Stimulated activated CD4-positive, alpha-beta T cell treated with anti-CD3 and anti-CD28 coated beads, Interleukin-15, amount 100 ng/mL, for 48 hours (primary cell): Measurements from ENCODE around the gene HDAC11.

ENCODE experiments used
- DNase-seq, 2 donors: peaks; one replicate each; pipeline ENCODE4 v3.0.0-alpha.2; 2020; ENCODE audit warnings: low read depth in 2 of 2

The HDAC11 gene

GRCh38 chr3:13524979-13525669, 45.0 kb downstream of the HDAC11 start:
- DNase-seq = no peak

DNA sequence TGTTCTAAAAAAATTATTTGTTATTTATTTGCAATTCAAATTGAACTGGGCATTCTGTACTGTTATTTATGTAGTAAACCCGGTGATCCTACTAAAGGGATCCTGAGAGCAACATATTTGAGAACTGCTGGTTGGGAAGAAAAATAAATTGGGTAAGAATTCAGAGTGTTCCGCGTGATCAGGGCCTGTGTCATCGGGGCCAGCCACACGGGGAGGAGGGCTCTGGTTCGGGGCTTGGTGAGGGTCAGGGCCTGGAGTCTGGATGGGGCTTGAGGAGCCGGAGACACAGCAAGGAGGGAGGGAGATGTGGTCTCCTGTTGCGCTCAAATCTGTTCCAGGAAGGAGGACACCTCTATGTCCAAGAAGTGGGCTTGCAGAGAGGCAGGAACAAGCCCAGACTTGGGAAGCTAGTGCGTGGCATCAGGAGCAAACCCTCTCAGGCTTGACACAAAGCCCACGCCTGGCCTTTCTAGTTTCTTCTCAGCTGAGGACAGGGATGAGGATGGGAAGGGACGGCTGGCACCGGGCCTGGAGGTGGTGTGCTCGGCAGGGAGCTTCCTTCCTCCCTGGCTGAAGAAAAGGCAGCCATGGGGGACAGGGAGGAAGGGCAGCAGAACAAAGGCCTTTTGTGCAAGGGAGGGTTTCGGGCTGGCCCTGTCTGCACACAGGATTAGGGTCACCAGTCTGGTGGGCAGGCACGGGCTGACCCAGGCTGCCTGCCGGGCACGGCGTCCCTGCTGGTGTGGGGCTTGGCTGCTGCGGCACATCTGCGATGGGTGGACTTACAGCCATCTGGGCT, 45.9 kb downstream of the HDAC11 start:
- DNase-seq = no peak

DNA sequence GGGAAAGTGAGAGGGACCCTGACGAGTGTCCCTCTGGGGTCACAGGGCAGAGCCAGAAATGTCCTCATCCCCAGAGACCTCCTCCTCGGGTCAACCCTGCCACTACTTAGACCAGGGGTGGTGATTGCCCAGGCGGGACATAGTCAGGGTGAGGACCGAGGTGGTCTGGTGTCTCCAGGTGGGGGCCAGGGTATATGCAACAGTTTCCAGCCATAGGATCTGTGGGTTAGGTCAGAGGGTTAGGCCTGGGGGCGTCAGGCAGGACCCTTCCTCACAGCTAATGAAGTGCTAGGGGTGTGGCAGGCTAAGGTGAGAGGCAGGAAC, 46.5 kb downstream of the HDAC11 start:
- no peak for DNase-seq

GRCh38 chr3:13528217-13528867, 48.2 kb downstream of the HDAC11 start:
- DNase-seq = no peak

DNA sequence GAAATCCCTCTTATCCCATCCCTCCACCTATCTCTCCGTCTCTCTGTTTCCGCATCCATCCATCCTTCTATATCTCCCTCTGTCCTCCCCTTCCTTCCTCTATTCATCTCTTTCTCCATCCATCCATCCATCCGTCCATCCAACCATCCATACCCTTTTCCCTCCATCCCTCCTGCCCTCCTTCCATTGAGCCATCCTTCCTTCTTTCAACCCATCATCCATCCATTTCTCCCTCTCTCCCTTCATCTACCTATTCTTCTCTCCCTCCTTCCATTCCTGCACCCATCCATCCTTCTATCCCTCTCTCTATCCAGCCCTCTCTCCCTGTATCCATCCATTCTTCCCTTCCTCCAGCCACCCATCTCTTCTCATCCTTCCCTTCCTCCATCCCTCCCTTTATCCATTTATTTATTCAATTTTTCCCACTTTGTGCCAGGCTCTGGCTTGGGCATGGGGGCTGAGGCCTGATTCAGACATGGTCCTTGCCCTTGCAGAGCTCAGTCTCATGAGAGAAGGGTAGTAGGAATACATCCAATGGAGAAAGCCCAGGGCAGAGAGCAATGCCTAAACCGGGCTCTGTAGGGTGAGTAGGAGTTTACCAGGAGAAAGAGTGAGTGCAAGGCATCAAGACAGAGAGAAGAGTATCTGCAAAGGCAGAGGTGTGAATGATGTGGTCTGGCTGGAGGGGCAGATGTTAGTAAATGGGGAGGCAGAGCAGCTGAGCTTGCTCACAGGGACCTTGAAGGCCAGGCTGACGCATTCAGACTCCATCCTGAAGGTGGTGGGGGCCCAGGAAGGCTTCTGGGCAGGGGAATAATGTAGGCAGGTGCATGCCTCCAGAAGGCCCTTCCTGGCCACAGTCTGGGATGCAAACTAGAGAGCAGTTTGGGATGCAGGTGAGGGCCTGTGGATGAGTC, 49.3 kb downstream of the HDAC11 start:
- DNase-seq = no peak

DNA sequence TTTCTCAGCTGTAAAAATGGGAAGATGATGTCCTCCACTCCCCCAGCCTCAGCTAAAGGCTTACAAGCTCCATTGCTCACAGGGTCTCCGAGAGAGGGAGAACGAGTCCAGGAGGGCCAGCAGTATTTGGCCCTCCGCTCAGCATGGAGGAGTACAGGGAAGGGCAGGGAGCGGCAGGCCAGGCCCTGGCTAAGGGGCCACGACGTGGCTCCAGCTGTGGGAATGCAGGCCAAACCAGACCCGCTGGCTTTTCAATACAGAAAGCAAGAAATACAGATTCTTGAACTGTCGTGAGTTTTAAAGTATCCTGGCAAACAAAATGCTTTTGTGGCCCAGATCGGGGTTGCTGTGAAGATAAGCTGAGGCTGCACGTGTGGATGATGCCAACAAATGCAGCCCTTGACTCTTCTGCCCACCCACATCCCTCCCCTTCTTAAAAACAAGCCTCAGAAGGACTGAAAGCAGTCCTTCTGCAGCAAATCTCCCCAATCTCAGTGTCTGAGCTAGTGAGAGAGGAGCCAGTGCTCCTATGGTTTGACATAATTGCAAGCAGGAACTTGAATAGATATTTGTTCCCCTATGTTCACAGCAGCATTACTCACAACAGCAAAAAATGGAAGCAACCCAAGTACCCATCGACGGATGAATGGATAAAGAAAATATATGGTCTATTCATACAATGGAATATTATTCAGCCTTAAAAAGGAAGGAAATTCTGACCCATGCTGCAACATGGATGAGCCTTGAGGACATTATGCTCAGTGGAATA, 50.3 kb downstream of the HDAC11 start:
- DNase-seq = no peak

DNA sequence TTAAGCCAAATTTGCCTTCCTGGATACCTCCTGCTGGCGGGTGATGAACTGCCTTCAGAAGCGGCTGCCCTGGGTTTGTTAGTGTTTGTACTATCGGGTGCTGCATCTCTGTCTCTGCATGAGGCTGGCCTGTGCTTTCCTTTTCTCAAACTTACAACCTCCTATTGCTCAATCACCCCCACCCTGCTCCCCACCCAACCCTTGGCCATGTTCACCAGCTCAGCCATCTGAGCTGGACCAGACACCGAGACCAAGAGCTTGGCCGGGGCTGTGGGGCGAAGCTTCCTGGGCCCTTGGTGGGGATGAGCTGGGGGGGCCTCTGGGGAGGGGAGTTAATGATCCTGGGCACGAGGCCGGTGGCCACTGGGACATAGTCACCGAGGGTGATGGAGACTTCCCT, 52.0 kb downstream of the HDAC11 start:
- no peak for DNase-seq

- DNase-seq = no peak
These were observed 52.5 kb downstream of the HDAC11 start for GRCh38 chr3:13532631-13533030.

- DNase-seq = no peak
These were observed 53.8 kb downstream of the HDAC11 start for GRCh38 chr3:13533885-13534301.

- DNase-seq = no peak
These were observed 55.4 kb downstream of the HDAC11 start for GRCh38 chr3:13535526-13535875.

DNA sequence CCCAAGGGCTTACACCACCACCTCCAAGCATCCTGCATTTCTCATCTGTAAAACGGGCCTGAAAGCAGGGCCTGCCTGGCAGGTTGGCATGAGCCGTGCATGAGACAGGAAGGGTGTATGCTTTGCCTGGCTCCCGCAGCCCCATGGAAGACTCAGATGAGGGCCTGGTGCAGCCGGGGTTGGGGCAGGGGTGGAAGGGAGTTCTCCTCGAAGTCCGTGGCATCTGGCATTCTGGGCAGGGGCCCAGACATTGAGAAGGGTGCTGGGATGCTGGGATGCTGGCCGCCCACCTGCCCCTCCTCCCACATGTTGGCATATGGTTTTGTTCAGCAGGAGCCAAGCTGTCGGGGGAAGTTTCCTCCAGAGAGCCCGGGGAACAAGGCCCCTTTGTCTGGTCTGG, 55.8 kb downstream of the HDAC11 start:
- no peak for DNase-seq

- no peak for DNase-seq
These were observed 56.3 kb downstream of the HDAC11 start for GRCh38 chr3:13536432-13536831.

GRCh38 chr3:13536832-13537231, 56.7 kb downstream of the HDAC11 start:
- DNase-seq = no peak

DNA sequence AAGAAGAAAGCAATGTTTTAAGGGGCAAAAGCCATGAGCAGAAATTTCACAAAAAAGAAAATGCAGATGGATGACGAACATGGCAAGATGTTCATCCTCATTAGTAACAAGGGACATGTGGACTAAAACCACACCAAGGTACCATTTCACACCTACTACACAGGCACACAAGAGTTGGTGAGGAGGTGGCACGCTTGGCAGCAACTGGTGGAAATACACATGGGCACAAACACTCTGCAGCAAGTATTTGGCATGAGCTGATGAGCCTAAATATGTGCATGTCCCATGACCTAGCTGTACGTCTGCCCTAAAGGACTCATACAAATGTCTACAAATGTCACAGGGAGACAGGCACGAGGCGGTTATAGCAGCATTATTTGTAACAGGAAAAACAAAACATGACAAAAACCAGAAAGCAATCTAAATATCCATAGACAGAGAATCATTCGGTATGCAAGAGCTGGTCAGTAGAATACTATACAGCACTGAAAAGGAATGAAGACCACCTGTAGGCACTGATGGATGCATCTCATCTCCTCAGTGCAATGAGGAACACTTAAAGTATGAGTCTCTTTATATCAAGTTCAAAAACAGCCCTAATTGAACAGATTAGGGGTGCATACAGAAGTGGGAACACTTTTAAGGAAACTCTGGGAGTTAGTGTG, 57.3 kb downstream of the HDAC11 start:
- DNase-seq = no peak

DNA sequence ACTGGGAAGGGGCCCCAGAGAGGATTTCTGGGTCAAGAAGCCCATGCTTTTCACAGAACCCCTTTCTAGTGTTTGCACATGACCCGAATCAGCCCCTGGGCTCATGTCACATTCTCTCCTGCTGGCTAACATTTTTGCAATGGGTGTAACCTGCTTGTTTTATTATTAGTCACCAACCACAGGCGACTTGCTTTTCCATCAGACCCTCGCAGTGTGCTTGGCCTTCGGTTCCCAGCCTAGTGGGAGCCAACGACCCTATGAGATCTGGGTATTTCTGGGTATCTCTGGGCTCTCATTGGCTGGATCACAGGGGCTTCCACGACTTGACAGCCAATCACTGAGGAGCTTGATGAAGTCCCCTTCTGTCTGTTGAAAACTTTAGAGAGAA, 57.8 kb downstream of the HDAC11 start:
- no peak for DNase-seq

GRCh38 chr3:13538520-13539291, 58.6 kb downstream of the HDAC11 start:
- DNase-seq = no peak

- DNase-seq = no peak
These were observed 59.2 kb downstream of the HDAC11 start for GRCh38 chr3:13539292-13539638.

DNA sequence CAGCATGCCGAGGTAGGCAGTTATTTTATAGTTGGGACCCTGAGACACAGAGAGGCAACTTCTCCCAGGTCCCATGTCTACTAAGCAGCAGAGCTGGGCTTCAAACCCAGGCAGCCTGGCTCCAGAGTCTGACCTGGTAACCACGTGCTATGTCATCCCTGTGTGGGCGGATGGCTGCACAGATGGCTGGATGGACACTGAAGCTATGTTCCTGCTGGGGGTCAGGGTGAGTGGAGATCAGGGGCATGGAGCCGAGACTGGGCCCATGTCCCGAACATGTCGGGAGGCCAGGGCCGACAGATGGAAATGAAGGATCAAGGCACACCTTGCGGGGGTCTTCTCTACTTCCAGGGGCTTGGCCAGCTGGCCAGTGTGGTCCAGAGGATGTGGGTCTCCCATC, 59.6 kb downstream of the HDAC11 start:
- DNase-seq = no peak

- no peak for DNase-seq
These were observed 60.3 kb downstream of the HDAC11 start for GRCh38 chr3:13540297-13540995.
